GM10266 (cell line): Measurements from ENCODE around the gene PIGH.

Experiments
- DNase-seq: peaks from one replicate; pipeline ENCODE4 v3.0.0; 2012; ENCODE audit errors: extremely low spot score
- TF ChIP-seq, protein P1 (sequence below): IDR thresholded peaks from 2 replicates; pipeline ENCODE4 v1.5.1; 2012; ENCODE audit warnings: mild to moderate bottlenecking, low read depth; ENCODE audit not compliant: control insufficient read depth, insufficient read depth; ENCODE audit errors: missing control alignments

Gene PIGH

DNA sequence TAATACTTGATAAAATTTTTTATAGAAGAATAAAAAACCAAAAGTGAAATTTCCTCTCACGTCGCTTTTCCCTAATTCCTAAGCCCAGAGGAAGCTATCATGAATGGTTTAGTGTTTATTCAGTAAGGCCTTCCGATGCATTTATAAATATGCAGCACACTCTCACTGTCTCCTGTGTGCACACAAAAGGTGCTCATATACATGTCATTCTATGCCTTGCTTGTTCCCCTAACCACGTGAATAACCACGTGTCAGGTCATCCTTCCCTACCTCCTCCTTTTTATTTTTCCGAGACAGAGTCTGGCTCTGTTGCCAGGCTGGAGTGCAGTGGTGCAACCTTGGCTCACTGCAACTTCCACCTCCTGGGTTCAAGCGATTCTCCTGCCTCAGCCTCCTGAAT, 29.6 kb downstream of the PIGH start:
- DNase-seq: no peak
- TF ChIP-seq, protein P1, sequence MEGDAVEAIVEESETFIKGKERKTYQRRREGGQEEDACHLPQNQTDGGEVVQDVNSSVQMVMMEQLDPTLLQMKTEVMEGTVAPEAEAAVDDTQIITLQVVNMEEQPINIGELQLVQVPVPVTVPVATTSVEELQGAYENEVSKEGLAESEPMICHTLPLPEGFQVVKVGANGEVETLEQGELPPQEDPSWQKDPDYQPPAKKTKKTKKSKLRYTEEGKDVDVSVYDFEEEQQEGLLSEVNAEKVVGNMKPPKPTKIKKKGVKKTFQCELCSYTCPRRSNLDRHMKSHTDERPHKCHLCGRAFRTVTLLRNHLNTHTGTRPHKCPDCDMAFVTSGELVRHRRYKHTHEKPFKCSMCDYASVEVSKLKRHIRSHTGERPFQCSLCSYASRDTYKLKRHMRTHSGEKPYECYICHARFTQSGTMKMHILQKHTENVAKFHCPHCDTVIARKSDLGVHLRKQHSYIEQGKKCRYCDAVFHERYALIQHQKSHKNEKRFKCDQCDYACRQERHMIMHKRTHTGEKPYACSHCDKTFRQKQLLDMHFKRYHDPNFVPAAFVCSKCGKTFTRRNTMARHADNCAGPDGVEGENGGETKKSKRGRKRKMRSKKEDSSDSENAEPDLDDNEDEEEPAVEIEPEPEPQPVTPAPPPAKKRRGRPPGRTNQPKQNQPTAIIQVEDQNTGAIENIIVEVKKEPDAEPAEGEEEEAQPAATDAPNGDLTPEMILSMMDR: no peak

DNA sequence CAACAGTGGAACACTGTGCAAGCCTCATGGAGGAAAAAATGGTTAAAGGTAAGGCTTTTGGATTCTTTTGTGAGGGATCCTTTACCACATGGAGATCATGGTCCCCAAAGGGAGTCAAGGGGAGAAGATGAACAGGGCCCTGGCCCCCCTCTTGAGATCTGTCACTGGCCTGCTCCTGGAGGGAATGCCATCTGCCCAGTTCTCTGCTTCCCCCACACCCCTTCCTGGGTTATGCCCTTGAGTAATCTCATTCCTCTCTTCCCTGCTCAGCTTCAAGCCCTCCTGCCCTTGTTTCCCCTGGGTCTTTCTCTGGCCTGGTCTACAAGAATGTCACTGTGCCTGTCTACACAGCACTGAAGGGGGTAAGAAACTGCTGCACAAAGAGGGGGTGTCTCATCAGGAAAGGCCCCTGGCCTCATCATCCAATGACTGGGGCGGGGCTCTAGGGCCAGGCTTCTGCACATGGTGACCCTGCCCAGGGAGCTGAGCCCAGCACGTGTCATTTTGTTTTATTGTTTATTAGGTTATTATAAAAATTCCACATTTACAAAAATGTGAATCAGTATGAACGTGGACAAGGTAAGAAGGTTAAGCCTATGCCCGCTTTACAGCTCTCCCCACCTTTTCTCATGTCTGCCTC, 30.3 kb downstream of the PIGH start:
- TF ChIP-seq, protein P1: no peak
- no peak for DNase-seq

DNA sequence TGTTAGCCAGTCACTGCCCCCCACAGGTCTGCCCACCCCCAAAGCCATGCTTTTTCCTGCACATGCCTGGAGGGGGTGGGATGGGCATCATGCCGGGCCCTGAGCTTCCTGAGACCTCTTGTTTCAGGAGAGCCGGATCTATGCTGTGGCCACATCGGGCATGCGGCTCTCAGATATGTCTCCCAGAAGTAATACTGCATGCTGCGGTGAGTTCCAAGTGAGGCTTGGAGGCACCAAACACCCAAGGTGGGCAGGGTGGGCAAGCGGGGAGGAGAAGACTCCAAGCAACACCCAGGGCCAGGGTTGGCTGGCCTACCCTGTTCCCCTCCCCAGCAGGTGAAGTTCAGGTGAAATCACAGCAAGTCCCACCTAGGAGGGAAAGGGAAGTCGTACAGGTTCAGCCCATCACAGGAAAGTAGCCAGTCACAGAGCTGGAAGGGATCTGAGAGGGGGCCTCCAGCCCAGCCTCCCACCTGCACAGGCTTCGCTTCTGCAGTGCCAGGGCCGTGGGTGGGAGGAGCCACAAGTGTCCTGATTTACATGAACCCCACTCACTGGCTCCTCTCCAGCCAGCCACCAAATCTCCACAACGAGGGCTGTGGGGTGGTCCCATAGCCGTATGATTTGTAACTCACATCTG, 30.9 kb downstream of the PIGH start:
- no peak for DNase-seq
- TF ChIP-seq, protein P1: no peak

DNA sequence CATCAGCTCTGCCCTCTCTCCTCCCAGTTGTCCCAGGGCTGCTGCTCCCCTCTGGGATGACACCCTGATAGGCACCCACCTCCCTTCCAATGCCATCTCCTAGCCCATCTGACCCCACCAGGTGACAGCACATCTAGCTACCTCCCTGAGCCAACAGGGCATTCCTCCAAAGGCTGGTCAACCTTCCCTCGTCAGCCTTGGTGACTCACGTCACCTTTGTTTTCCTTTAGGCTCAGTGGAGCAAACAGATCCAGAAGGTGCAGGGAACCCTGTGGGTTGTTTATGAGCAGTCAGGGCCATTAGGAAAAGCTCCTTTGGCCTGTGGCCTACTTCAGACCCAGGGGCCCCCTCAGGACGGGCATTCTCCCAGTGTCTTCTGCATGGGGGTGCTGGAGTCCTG, 32.4 kb downstream of the PIGH start:
- no peak for DNase-seq
- TF ChIP-seq, protein P1: no peak

DNA sequence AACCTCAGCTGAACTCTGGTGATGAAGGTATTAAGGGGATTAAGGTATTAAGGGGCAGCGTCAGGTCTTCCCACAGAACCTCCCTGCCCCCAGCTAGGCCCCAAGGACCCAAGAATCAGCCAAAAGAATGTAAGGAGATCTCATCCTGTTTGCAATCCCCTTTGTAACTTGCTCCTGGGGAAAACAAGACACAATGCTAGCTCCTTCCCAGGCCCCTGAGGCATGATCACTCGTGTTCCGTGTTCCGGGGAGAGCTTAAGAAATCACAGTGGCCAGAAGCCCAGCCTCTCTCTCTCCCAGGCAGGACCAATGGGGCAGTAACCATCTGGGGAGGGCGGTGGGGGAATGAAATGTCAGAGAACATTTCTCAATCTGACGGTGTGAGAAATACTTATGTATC, 33.2 kb downstream of the PIGH start:
- no peak for DNase-seq
- TF ChIP-seq, protein P1: no peak

DNA sequence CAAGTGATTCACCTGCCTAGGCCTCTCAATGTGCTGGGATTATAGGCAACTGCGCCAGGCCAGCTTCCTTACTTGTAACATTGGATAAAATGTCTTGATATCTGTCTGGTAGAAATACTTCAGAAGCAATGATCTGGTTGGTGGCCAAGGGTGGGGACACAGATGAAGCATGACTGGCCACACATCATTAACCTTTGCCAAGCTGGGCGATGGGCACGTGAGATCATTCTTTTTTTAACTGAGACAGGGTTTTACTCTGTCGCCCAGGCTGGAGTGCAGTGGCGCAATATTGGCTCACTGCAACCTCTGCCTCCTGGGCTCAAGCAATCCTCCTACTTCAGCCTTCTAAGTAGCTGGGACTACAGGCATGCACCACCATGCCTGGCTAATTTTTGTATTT, 35.8 kb downstream of the PIGH start:
- no peak for DNase-seq

DNA sequence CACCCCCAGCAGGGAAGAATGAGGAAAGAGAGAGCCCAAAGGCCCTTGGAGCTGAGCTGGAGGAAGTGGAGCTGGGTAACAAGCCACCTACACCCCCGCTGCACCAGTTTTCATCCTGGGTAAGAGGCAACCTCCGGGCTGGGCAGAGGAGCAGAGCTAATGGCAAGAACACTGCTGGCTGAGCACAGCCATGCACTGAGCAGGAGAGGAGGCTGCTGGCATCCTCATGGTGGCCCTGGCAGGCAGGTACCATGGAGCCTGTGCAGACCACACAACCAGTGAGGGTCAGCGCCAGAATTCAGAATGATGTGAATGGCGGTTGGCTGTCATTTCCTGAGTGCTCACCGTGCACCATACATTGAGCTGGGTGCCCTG, 37.3 kb downstream of the PIGH start:
- DNase-seq: no peak
- TF ChIP-seq, protein P1: no peak

More for the DNA sequence above, 35.8 kb downstream of the PIGH start:
- TF ChIP-seq, protein P1: no peak
